Neuronal stem cell (in vitro differentiated cells): Measurements from ENCODE around the gene RAI14.

ENCODE experiments used
- DNase-seq: peaks from one replicate; pipeline ENCODE4 v3.0.0-alpha.2; 2013; ENCODE audit warnings: low spot score
- H2AFZ ChIP-seq: one replicate; pipeline ENCODE4 v1.6.1; 2013; ENCODE audit warnings: mild to moderate bottlenecking, low read length, inconsistent platforms
- H2AK5ac ChIP-seq: 2 replicates; pipeline ENCODE4 v1.6.1; 2013; ENCODE audit warnings: low read depth, mild to moderate bottlenecking, inconsistent platforms, low read length, moderate library complexity, mixed read lengths
- H2BK120ac ChIP-seq: 2 replicates; pipeline ENCODE4 v1.6.1; 2013; ENCODE audit warnings: low read depth, mild to moderate bottlenecking, inconsistent platforms, low read length, moderate library complexity, mixed read lengths
- H2BK12ac ChIP-seq: one replicate; pipeline ENCODE4 v1.6.1; 2013; ENCODE audit warnings: low read length, inconsistent platforms
- H2BK15ac ChIP-seq: 2 replicates; pipeline ENCODE4 v1.6.1; 2013; ENCODE audit warnings: mild to moderate bottlenecking, low read length, inconsistent platforms, mixed read lengths
- H2BK5ac ChIP-seq: one replicate; pipeline ENCODE4 v1.6.1; 2013; ENCODE audit warnings: inconsistent platforms, mild to moderate bottlenecking, low read length, moderate library complexity
- H3K14ac ChIP-seq: one replicate; pipeline ENCODE4 v1.6.1; 2013; ENCODE audit warnings: low read length, inconsistent platforms
- H3K18ac ChIP-seq: 2 replicates; pipeline ENCODE4 v1.6.1; 2013; ENCODE audit warnings: low read length, inconsistent platforms
- H3K23ac ChIP-seq: 2 replicates; pipeline ENCODE4 v1.6.1; 2013; ENCODE audit warnings: low read depth, mild to moderate bottlenecking, mixed read lengths, low read length, inconsistent platforms; ENCODE audit not compliant: poor library complexity
- H3K27ac ChIP-seq: replicated peaks from 3 replicates; pipeline ENCODE4 v1.5.1; 2013; ENCODE audit warnings: low read length, inconsistent platforms
- H3K27me3 ChIP-seq, 3 experiments: 2 replicates each; pipeline ENCODE4 v1.6.1; 2013; ENCODE audit warnings: low read length in 3 of 3, mild to moderate bottlenecking in 2 of 3, inconsistent platforms in 1 of 3, low read depth in 1 of 3, mixed read lengths in 1 of 3, moderate library complexity in 1 of 3; ENCODE audit not compliant: control insufficient read depth in 3 of 3, insufficient read depth in 3 of 3
- H3K36me3 ChIP-seq, 2 donors: replicated peaks in 1 of 2; 2 replicates each; pipeline ENCODE4 v1.6.1; 2013; ENCODE audit warnings: low read length in 2 of 2; ENCODE audit not compliant: control insufficient read depth in 2 of 2, insufficient read depth in 2 of 2
- H3K4ac ChIP-seq: 2 replicates; pipeline ENCODE4 v1.6.1; 2013; ENCODE audit warnings: inconsistent platforms, mild to moderate bottlenecking, low read length, moderate library complexity
- H3K4me1 ChIP-seq, 2 donors: 1 replicate in 1 of 2; 2 replicates in 1 of 2; pipeline ENCODE4 v1.6.1; 2013; ENCODE audit warnings: low read length in 2 of 2, low read depth in 1 of 2; ENCODE audit not compliant: control insufficient read depth in 2 of 2, insufficient read depth in 1 of 2
- H3K4me2 ChIP-seq: one replicate; pipeline ENCODE4 v1.6.1; 2013; ENCODE audit warnings: mild to moderate bottlenecking, low read length, inconsistent platforms; ENCODE audit not compliant: insufficient read depth, poor library complexity, severe bottlenecking
- H3K4me3 ChIP-seq, 2 donors: 2 replicates each; pipeline ENCODE4 v1.5.1; 2013; ENCODE audit warnings: low read length in 2 of 2, mild to moderate bottlenecking in 2 of 2, inconsistent platforms in 1 of 2, moderate library complexity in 1 of 2
- H3K79me1 ChIP-seq: one replicate; pipeline ENCODE4 v1.6.1; 2013; ENCODE audit warnings: low read depth, mild to moderate bottlenecking, inconsistent platforms, low read length, moderate library complexity
- H3K9ac ChIP-seq: one replicate; pipeline ENCODE4 v1.6.1; 2013; ENCODE audit warnings: mild to moderate bottlenecking, low read depth, low read length, inconsistent platforms; ENCODE audit not compliant: poor library complexity
- H3K9me3 ChIP-seq, 2 donors: replicated peaks in 1 of 2; 2 replicates each; pipeline versions ENCODE3 to v1.6.1; 2013; ENCODE audit warnings: low read length in 2 of 2, mild to moderate bottlenecking in 2 of 2, inconsistent platforms in 1 of 2, low read depth in 1 of 2, mixed read lengths in 1 of 2, moderate library complexity in 1 of 2; ENCODE audit not compliant: control insufficient read depth in 2 of 2, insufficient read depth in 1 of 2
- H4K8ac ChIP-seq: one replicate; pipeline ENCODE4 v1.6.1; 2013; ENCODE audit warnings: low read depth, mild to moderate bottlenecking, inconsistent platforms, low read length, moderate library complexity
- H4K91ac ChIP-seq: one replicate; pipeline ENCODE4 v1.6.1; 2013; ENCODE audit warnings: low read length, low read depth, mild to moderate bottlenecking, inconsistent platforms; ENCODE audit not compliant: poor library complexity
- WGBS, 2 donors: extraction: QIAGEN DNeasy Blood & Tissue Kit; methylation state at CpG; one replicate each; pipeline ENCODE4 v1.1.7; 2013; ENCODE audit warnings: missing lambda C conversion rate in 2 of 2, mixed read lengths in 1 of 2; ENCODE audit not compliant: insufficient read length in 2 of 2, insufficient replicate concordance in 1 of 2; ENCODE audit errors: extremely low coverage in 2 of 2; 5-methylcytosine and 5-hydroxymethylcytosine counted together

The RAI14 gene

DNA sequence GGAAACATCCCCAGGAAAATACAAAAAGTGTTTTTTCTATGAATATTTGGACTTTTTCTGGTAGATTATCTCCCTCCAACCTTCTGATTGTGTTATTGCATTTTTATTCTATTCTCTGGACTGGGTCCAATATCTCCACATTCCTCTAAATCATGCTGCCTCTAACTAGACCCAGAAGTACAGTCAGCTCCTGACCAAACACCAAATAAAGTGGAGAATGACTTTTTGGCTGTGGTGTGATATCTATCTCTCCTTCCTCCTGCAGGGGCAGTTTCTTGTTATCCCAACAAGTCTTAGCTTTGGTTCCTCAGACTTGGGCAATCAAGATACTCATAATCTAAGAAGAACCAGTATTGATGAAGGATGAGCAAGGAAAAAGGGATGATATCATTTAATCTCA is 3.2 kb upstream of the RAI14 start:
- no peak for DNase-seq
- Histone ChIP-seq H3K79me1 (peaks cover 5% of the 10 kb centered on the region), H3K27ac (no peak overlapping the region), H3K14ac (no peak overlapping the region), H2AFZ (no peak overlapping the region), H3K9ac (no peak overlapping the region), H3K4me3 (no peak overlapping the region), H3K4ac (no peak overlapping the region), H4K8ac (no peak overlapping the region), H3K4me1 (peaks cover 0 to 10% of the 10 kb centered on the region in 2 donors), H3K27me3 (peaks cover 0 to 4% (median 0%) of the 10 kb centered on the region in 3 experiments), H3K23ac (no peak overlapping the region), H2BK5ac (no peak overlapping the region), H4K91ac (no peak overlapping the region), H2BK12ac (no peak overlapping the region), H3K9me3 (no peaks in the 10 kb centered on the region), H3K18ac (no peak overlapping the region), H3K36me3 (no peaks in the 10 kb centered on the region), H3K4me2 (no peak overlapping the region), H2AK5ac (no peak overlapping the region), H2BK15ac (no peak overlapping the region), H2BK120ac (no peak overlapping the region)

DNA sequence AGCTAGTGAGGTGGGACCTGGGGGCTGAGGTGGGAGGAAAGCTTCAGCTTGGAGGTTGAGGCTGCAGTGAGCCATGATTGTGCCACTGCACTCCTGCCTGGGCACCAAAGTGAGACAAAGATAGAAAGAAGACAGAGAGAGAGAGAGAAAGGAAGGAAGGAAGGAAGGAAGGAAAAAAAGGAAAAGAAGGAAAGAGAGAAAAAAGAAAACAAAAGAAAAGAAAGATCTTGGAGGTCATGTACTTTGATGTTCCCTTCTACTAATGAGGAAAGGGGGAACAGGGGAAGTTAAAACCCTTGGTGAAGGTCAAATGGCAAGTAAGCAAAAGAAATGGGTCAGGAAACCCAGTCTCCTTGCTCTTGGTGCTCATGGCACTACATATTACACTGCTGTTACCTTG is 2.4 kb upstream of the RAI14 start:
- Histone ChIP-seq H2BK120ac (no peak overlapping the region), H3K9ac (no peak overlapping the region), H3K27me3 (peaks cover 0 to 4% (median 0%) of the 10 kb centered on the region in 3 experiments), H4K8ac (no peak overlapping the region), H3K4me3 (no peak overlapping the region), H2AFZ (no peak overlapping the region), H4K91ac (no peak overlapping the region), H3K36me3 (no peaks in the 10 kb centered on the region), H3K18ac (no peak overlapping the region), H2BK5ac (no peak overlapping the region), H2BK12ac (no peak overlapping the region), H3K14ac (no peak overlapping the region), H3K4ac (no peak overlapping the region), H3K27ac (no peak overlapping the region), H3K79me1 (peaks cover 5% of the 10 kb centered on the region), H2BK15ac (no peak overlapping the region), H3K4me2 (no peak overlapping the region), H3K4me1 (peaks cover 1 to 14% of the 10 kb centered on the region in 2 donors), H2AK5ac (no peak overlapping the region), H3K23ac (no peak overlapping the region), H3K9me3 (no peaks in the 10 kb centered on the region)
- DNase-seq = no peak

DNA sequence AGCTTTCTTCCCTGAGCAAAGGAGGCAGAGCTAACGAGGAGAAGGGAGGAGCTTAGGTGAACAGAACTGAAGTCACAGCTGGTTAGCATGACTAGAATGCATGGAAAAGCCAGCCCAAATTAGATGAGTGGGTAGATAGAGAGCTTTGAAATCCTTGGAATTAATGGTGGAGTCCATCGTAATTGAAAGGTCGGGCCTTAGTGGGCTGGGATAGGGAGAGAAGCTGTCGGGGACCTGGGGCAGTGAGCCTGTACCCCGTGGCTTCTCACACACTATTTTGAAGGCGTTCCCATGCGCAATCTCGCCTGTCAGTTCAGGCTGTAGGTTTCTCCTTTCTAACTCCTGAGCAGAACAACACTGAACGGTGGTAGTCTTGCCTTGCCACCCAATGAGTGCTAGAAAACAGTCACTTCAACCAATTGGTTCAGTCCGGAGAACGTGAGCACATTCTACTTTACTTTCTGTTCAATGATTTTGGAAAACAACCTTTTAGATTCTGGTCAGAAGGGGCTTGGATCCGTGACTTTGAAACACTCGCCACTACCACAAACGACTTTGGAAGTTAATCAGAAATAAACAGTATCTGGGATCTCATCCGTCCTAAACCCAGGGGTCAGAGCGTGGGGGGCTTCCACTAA is 655 bp upstream of the RAI14 start:
- H3K23ac ChIP-seq = no peak overlapping the region
- H3K27me3 ChIP-seq = peaks cover 0 to 4% (median 0%) of the 10 kb centered on the region in 3 experiments
- H3K4me1 ChIP-seq = peaks cover 1 to 14% of the 10 kb centered on the region in 2 donors
- H3K9ac ChIP-seq = no peak overlapping the region
- H3K4me3 ChIP-seq = peak overlapping the region; percentile 95 to 99
- no CpG with 5 or more reads among the region's 16 CpGs for WGBS, 2 donors
- no peak overlapping the region for H3K14ac ChIP-seq
- peaks cover 5% of the 10 kb centered on the region for H3K79me1 ChIP-seq
- H3K4ac ChIP-seq = no peak overlapping the region
- H2BK12ac ChIP-seq = no peak overlapping the region
- no peak overlapping the region for H2AK5ac ChIP-seq
- no peak overlapping the region for H3K18ac ChIP-seq
- no peak overlapping the region for H2BK15ac ChIP-seq
- H3K4me2 ChIP-seq = peak overlapping the region; percentile 82
- H4K91ac ChIP-seq = no peak overlapping the region
- peak; percentile 42 for DNase-seq
- no peaks in the 10 kb centered on the region for H3K9me3 ChIP-seq
- H4K8ac ChIP-seq = no peak overlapping the region
- H2BK120ac ChIP-seq = no peak overlapping the region
- peak overlapping the region; percentile 57 for H3K27ac ChIP-seq
- H2AFZ ChIP-seq = peak overlapping the region; percentile 96
- peaks cover 2 to 9% of the 10 kb centered on the region in 2 donors for H3K36me3 ChIP-seq
- H2BK5ac ChIP-seq = no peak overlapping the region

DNA sequence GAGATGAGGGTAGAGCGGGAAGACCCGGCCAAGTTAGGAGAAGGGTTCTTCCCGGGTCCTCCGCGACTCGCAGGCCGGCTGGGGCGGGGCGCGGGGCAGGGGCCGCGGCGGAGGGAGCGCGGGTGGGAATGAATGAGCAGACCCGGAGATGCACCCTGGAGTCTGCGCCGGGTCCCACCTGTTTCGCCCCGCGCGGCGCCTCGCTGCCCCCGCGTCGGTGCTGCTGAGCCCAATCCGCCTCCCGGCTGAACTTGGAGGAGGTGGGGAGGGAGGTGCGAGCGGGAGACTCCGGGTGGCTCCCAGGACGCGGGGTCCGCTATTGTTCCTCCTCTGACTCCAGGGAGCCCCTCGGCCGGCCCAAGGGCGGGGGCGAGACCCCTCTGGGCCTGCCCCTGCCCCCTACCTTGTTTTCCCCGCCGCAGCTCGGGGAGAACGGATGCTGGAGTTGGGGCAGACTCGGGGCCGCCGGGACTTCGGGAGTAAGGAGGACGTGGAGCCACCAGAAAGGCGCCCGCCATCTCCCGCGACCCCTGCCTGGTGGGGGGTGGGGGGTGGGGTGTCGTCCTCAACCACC is 659 bp downstream of the RAI14 start:
- peaks cover 4 to 22% of the 10 kb centered on the region in 2 donors for H3K36me3 ChIP-seq
- H2BK120ac ChIP-seq = peak overlapping the region; percentile 57
- peak overlapping the region; percentile 96 for H2AFZ ChIP-seq
- peaks cover 0 to 3% of the 10 kb centered on the region in 2 donors for H3K9me3 ChIP-seq
- H3K79me1 ChIP-seq = peaks cover 8% of the 10 kb centered on the region
- H3K4me1 ChIP-seq = peaks cover 1 to 14% of the 10 kb centered on the region in 2 donors
- peak overlapping the region; percentile 90 for H2BK5ac ChIP-seq
- no peak overlapping the region for H4K8ac ChIP-seq
- no peak overlapping the region for H2BK12ac ChIP-seq
- WGBS, 2 donors = no CpG with 5 or more reads among the region's 53 CpGs
- no peak for DNase-seq
- peak overlapping the region; percentile 95 to 99 for H3K4me3 ChIP-seq
- H3K23ac ChIP-seq = peak overlapping the region; percentile 70
- peak overlapping the region; percentile 95 for H3K18ac ChIP-seq
- H3K4me2 ChIP-seq = peak overlapping the region; percentile 82
- peak overlapping the region; percentile 92 for H3K9ac ChIP-seq
- peaks cover 0 to 4% (median 0%) of the 10 kb centered on the region in 3 experiments for H3K27me3 ChIP-seq
- peak overlapping the region; percentile 29 for H2AK5ac ChIP-seq
- peak overlapping the region; percentile 91 for H3K14ac ChIP-seq
- no peak overlapping the region for H3K4ac ChIP-seq
- peak overlapping the region; percentile 64 for H2BK15ac ChIP-seq
- H4K91ac ChIP-seq = no peak overlapping the region
- H3K27ac ChIP-seq = peak overlapping the region; percentile 73
